Endothelial cell of umbilical vein (primary cell): ENCODE results near the gene ITPRID2.

Experiments used
- CTCF ChIP-seq, 2 donors: IDR thresholded peaks; 1 replicate in 1 of 2; 2 replicates in 1 of 2; pipeline ENCODE4 v1.5.1; 2011; ENCODE audit warnings: low read length in 2 of 2, mild to moderate bottlenecking in 2 of 2, moderate library complexity in 2 of 2, control low read depth in 1 of 2, inconsistent platforms in 1 of 2, low read depth in 1 of 2; ENCODE audit not compliant: insufficient read depth in 1 of 2; ENCODE audit errors: extremely low read depth in 1 of 2
- EZH2 ChIP-seq: IDR thresholded peaks from 2 replicates; pipeline ENCODE4 v1.6.1; 2012; ENCODE audit warnings: borderline replicate concordance, low read depth, mild to moderate bottlenecking, moderate library complexity, low read length, inconsistent platforms; ENCODE audit not compliant: severe bottlenecking
- FOS ChIP-seq: IDR thresholded peaks from 2 replicates; pipeline ENCODE4 v1.6.1; 2011; ENCODE audit warnings: mild to moderate bottlenecking, low read length, moderate library complexity, borderline replicate concordance; ENCODE audit not compliant: insufficient read depth
- MYC ChIP-seq: IDR thresholded peaks from one replicate; pipeline ENCODE4 v1.6.1; 2011; ENCODE audit warnings: mild to moderate bottlenecking, low read depth, low read length
- POLR2A ChIP-seq: IDR thresholded peaks from 2 replicates; pipeline ENCODE4 v1.6.1; 2012; ENCODE audit warnings: low read depth, mild to moderate bottlenecking, control low read depth, low read length
- POLR2AphosphoS5 ChIP-seq: IDR thresholded peaks from 2 replicates; pipeline ENCODE4 v1.6.1; 2012; ENCODE audit warnings: low read depth, mild to moderate bottlenecking, control low read depth, low read length, moderate library complexity; ENCODE audit not compliant: insufficient read depth

- TF ChIP-seq MYC (no peak), EZH2 (no peak), CTCF (IDR thresholded peaks at IDR 0.05; ENCODE audit: extremely low read depth in 1 of 2, insufficient read depth in 1 of 2, low read depth in 1 of 2, low read length in 2 of 2) (no peak), POLR2A (no peak), FOS (no peak), POLR2AphosphoS5 (no peak)
Measured at GRCh38 chr2:181886192-181886591, 5.3 kb upstream of the ITPRID2 start.
